K562 (cell line): ENCODE data around the gene HEMGN. TPM values are rescaled to one million over a fixed set of nuclear protein-coding genes. Genes with fewer than 3 reads are reported as not detected.

Experiments used
- ARID1B ChIP-seq: fragments of 450-650 bp; IDR thresholded peaks from 2 replicates; pipeline ENCODE4 v1.6.1; 2016; ENCODE audit warnings: antibody characterized with exemption, mild to moderate bottlenecking, inconsistent platforms
- CREB3 ChIP-seq: fragments of 450-650 bp; conservative IDR thresholded peaks from 2 replicates; pipeline ENCODE4 v1.6.1; 2016; ENCODE audit warnings: missing genetic modification characterization, low read depth, mild to moderate bottlenecking, missing compliant biosample characterization, moderate library complexity
- E2F1 ChIP-seq: sonication (generic); formaldehyde crosslinking; IDR thresholded peaks from 2 replicates; pipeline ENCODE4 v1.8.1; 2023; ENCODE audit warnings: mild to moderate bottlenecking, missing genetic modification reagents, moderate library complexity
- ELK3 ChIP-seq: fragments of 450-650 bp; formaldehyde crosslinking; IDR thresholded peaks from 2 replicates; pipeline ENCODE4 v1.4.0; 2020; ENCODE audit warnings: mild to moderate bottlenecking
- FOXK2 ChIP-seq, 2 experiments: fragments of 450-650 bp; IDR thresholded peaks in 1 of 2; conservative IDR thresholded peaks in 1 of 2; 2 replicates each; pipeline ENCODE4 v1.6.1; 2016; ENCODE audit warnings: low read depth in 2 of 2, mild to moderate bottlenecking in 1 of 2
- GATA2 ChIP-seq: sonication (generic); formaldehyde crosslinking; IDR thresholded peaks from 2 replicates; pipeline ENCODE4 v1.4.0; 2020; ENCODE audit warnings: mild to moderate bottlenecking, missing genetic modification reagents
- HOXB6 ChIP-seq: fragments of 250-450 bp; sonication (Bioruptor Pico); IDR thresholded peaks from 2 replicates; pipeline ENCODE4 v1.5.1; 2022; ENCODE audit warnings: mild to moderate bottlenecking, borderline replicate concordance
- MTA1 ChIP-seq: fragments of 450-650 bp; IDR thresholded peaks from 2 replicates; pipeline ENCODE4 v1.6.1; 2017; ENCODE audit warnings: borderline replicate concordance
- PCBP1 ChIP-seq: fragments of 200-400 bp; formaldehyde crosslinking; IDR thresholded peaks from 2 replicates; pipeline ENCODE4 v1.6.1; 2018; ENCODE audit warnings: mild to moderate bottlenecking, low read depth, low read length; ENCODE audit not compliant: poor library complexity, severe bottlenecking
- RBM39 ChIP-seq: fragments of 200-400 bp; formaldehyde crosslinking; optimal IDR thresholded peaks from 2 replicates; pipeline ENCODE3; 2018; ENCODE audit warnings: low read depth, low read length
- SIRT6 ChIP-seq: IDR thresholded peaks from one replicate; pipeline ENCODE4 v1.6.1; 2012; ENCODE audit warnings: low read depth, mild to moderate bottlenecking, control low read depth, inconsistent platforms, low read length, moderate library complexity
- TAF9B ChIP-seq: fragments of 450-650 bp; IDR thresholded peaks from 2 replicates; pipeline ENCODE4 v1.6.1; 2018; ENCODE audit warnings: mild to moderate bottlenecking; ENCODE audit not compliant: partially characterized antibody
- TCF3 ChIP-seq: sonication (generic); formaldehyde crosslinking; IDR thresholded peaks from 2 replicates; pipeline ENCODE4 v1.4.0; 2020; ENCODE audit warnings: mild to moderate bottlenecking, missing genetic modification reagents
- THRAP3 ChIP-seq: fragments of 450-650 bp; IDR thresholded peaks from 2 replicates; pipeline ENCODE4 v1.6.1; 2016; ENCODE audit warnings: mild to moderate bottlenecking, inconsistent platforms, borderline replicate concordance
- TSC22D4 ChIP-seq: fragments of 450-650 bp; IDR thresholded peaks from 2 replicates; pipeline ENCODE4 v1.6.1; 2016; ENCODE audit warnings: missing genetic modification characterization, missing biosample characterization, control low read depth
- TSHZ1 ChIP-seq: fragments of 250-450 bp; sonication (Bioruptor Pico); IDR thresholded peaks from 2 replicates; pipeline ENCODE4 v1.4.0; 2020; ENCODE audit warnings: mild to moderate bottlenecking, moderate library complexity
- XRCC5 ChIP-seq: fragments of 200-400 bp; formaldehyde crosslinking; IDR thresholded peaks from 2 replicates; pipeline ENCODE4 v1.6.1; 2017; ENCODE audit warnings: low read depth, mild to moderate bottlenecking, low read length
- ZNF174 ChIP-seq: fragments of 250-450 bp; sonication (Bioruptor Pico); IDR thresholded peaks from 2 replicates; pipeline ENCODE4 v1.4.0; 2020; ENCODE audit warnings: mild to moderate bottlenecking
- ZNF197 ChIP-seq: fragments of 200-800 bp; sonication (Bioruptor generic); IDR thresholded peaks from 2 replicates; pipeline ENCODE4 v1.6.1; 2016; ENCODE audit warnings: low read depth, missing genetic modification characterization, missing compliant biosample characterization
- ZNF263 ChIP-seq: sonication (generic); formaldehyde crosslinking; IDR thresholded peaks from 2 replicates; pipeline ENCODE4 v1.8.0; 2022; ENCODE audit warnings: mild to moderate bottlenecking, missing genetic modification reagents, borderline replicate concordance
- ZNF384 ChIP-seq: IDR thresholded peaks from 2 replicates; pipeline ENCODE4 v1.6.1; 2012; ENCODE audit warnings: low read depth, low read length, improper control_type of control experiment
- ZNF76 ChIP-seq: fragments of 250-450 bp; sonication (Bioruptor Pico); IDR thresholded peaks from 2 replicates; pipeline ENCODE4 v1.4.0; 2020; ENCODE audit warnings: mild to moderate bottlenecking, moderate library complexity, borderline replicate concordance
- ZSCAN29 ChIP-seq: fragments of 450-650 bp; IDR thresholded peaks from 2 replicates; pipeline ENCODE4 v1.6.1; 2017
- polyA plus RNA-seq, 8 experiments: library from polyadenylated mRNA; depleted of rRNA in 4 of 8; stranded (reverse) in 5 of 8; unstranded in 3 of 8; fragments of >200 nt; fragmentation: Nextera tagmentation in 2 of 8; fragmentation: Illumina TruSeq in 1 of 8; extraction: Ambion mirVana in 2 of 8; extraction: Trizol in 1 of 8; gene quantifications; 2 replicates each; pipeline versions ENCODE4 v1.2.1 to v1.2.3, GENCODE V29; 2011 to 2014; ENCODE audit warnings: inconsistent platforms in 1 of 8, missing spikeins in 1 of 8
- total RNA-seq, 7 experiments: library from RNA; depleted of rRNA in 6 of 7; stranded (reverse); fragments of >200 nt in 6 of 7; fragmentation: Illumina TruSeq in 2 of 7; extraction: Trizol in 2 of 7; gene quantifications; 2 replicates each; pipeline versions ENCODE4 v1.2.1 to v1.2.3, GENCODE V29; 2011 to 2021; ENCODE audit warnings: low replicate concordance in 1 of 7

HEMGN gene
- total and polyA plus RNA-seq, 9 of the 15 experiments (the other 6 are each of a cell fraction or from before 2014, with no cell fraction given): 56.3 to 258 (median 137) TPM

- TF ChIP-seq ARID1B: peak; percentile 22
- TF ChIP-seq GATA2 (CRISPR knock-in tag): peak; percentile 17; the same call in 1 of the 2 replicates
- no peak for TF ChIP-seq ZNF174 (CRISPR knock-in tag)
- no peak for TF ChIP-seq CREB3
- TF ChIP-seq SIRT6: no peak
- TF ChIP-seq HOXB6 (CRISPR knock-in tag): no peak
- no peak for TF ChIP-seq ZNF263 (CRISPR knock-in tag)
- TF ChIP-seq TSC22D4: no peak
- no peak for TF ChIP-seq TAF9B
- no peak for TF ChIP-seq ZNF76 (CRISPR knock-in tag)
- no peak for TF ChIP-seq E2F1 (CRISPR knock-in tag)
- TF ChIP-seq FOXK2 (conservative IDR thresholded peaks at IDR 0.05 in 1 of 2, IDR thresholded peaks at IDR 0.05 in 1 of 2; ENCODE audit: low read depth in 2 of 2): peak; percentile 82 to 85
- TF ChIP-seq ELK3: no peak
- no peak for TF ChIP-seq RBM39
- TF ChIP-seq TSHZ1: no peak
- TF ChIP-seq ZNF384: peak; percentile 25; the same call in 1 of the 2 replicates
- TF ChIP-seq XRCC5: 0 out of 2 replicates have a peak, but pooled peaks have one; percentile 48
- TF ChIP-seq TCF3 (CRISPR knock-in tag): no peak
- no peak; the same call in 1 of the 2 replicates for TF ChIP-seq THRAP3
- TF ChIP-seq ZNF197 (CRISPR knock-in tag): no peak; the same call in 1 of the 2 replicates
- TF ChIP-seq MTA1: no peak
- no peak for TF ChIP-seq PCBP1
- TF ChIP-seq ZSCAN29: no peak
Measured at GRCh38 chr9:97923529-97924108, 14.4 kb downstream of the HEMGN start (continued).
